Measurements from ENCODE around the gene RNASE11. TPM values are rescaled to one million over a fixed set of nuclear protein-coding genes. Genes with fewer than 3 reads are reported as not detected.
A peak's percentile ranks its signal among the peaks of the same experiment; 100 is the strongest.
"Not testable (repeated sequence)": the region's sequence is repeated elsewhere in the genome, so short reads cannot be mapped to it uniquely, and the experiment has no call there.

Gene RNASE11
- not detected for total RNA-seq
- long read RNA-seq: 0 reads

DNA sequence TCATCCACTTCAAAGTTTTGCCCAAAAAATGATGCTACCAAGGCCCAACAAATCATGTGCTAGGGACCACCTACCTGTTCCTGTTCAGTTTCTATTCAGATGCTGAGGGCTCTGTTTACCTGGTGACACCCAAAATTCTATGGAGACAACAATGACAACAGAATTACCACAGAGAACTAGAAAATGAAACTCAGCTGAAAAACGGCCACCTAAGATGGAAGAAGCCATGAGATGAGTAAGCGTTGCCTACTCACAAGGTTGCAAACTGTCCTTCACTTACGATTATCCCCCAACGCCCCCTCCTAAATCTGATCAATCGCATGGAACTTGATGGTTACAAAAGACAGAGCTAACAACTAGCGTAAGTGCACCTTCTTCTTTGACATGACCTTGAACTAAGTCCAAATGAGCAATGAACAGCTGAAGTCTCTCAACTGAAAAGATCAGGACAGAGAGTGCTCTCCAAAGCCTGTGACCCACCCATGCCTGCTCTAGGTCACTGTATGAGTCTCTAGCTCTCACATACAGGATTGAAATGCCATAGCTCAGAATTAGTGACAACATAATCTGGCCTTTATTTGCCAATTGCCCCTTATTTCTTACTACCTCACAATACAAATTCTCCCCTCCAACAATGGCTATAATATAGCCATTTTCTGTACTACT, at the start of gene RNASE11:
Gene RNASE11 (minus strand): TSS at position 513 of the 666 bp plus-strand sequence.
- intact Hi-C loops (cut with DNase I): no loop called here
- DNase-seq (no peak), ATAC-seq (no peak)

- intact Hi-C loops (cut with DNase I): no loop called here
- DNase-seq: peak; percentile 56
- peak; percentile 42 to 85 for ATAC-seq
Measured at GRCh38 chr14:20632831-20633691, 45.3 kb upstream of the RNASE11 start.

GRCh38 chr14:20632448-20632830, 44.6 kb upstream of the RNASE11 start:
- intact Hi-C loops (cut with DNase I): no loop called here
- no peak for ATAC-seq

GRCh38 chr14:20631880-20632389, 44.1 kb upstream of the RNASE11 start:
- ATAC-seq: peak; percentile 87 to 90
- intact Hi-C loops (cut with DNase I): loop anchor here in 1 of 2 donors (2.0 kb wide), 1 partner anchor 15 kb away; no protein-coding TSS in a partner anchor
- peak; percentile 80 for DNase-seq

More at GRCh38 chr14:20632448-20632830, 44.6 kb upstream of the RNASE11 start:
- no peak for DNase-seq

- intact Hi-C loops (cut with DNase I): loop anchor here in 1 of 2 donors (2.0 kb wide), 1 partner anchor 14 kb away; no protein-coding TSS in a partner anchor
- peak; percentile 63 to 74 for ATAC-seq
- peak; percentile 46 for DNase-seq
Measured at GRCh38 chr14:20631023-20631879, 43.5 kb upstream of the RNASE11 start.

DNA sequence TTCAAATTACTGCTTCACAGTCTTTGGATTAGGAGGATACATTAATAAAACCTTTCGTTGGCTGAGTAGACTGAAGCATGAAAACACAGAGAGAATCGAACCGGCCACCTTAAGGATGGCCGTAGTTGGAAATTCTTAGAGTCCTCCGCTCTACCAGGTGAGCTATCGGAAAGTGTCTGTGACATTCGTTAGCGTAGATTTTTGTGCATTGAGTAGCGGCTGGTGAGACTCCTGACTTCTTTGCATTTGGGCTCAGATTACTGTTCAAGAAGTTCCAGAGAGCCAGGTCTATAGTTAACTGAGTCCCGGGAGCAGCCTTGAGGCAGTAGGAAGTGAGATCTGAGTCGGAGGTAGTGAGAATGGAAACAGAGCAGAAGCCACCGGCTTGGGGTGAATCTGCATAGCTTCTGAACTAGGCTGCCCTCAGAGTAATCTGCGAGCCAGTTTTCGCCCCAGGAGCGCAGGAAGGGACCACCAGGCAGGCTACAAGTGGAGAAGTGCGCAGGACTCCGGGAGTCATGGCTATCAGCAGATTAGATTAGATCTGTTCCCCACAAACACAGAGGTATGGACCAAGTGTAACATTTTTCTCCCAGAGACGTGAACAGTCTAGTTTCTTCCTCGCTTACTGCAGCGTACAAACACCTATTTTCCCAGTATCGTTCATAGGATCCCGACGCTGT, 42.7 kb upstream of the RNASE11 start:
- intact Hi-C loops (cut with DNase I): loop anchor here in 1 of 2 donors (2.0 kb wide), 1 partner anchor 14 kb away; no protein-coding TSS in a partner anchor
- DNase-seq (no peak), ATAC-seq (peak; percentile 6 to 10)

- intact Hi-C loops (cut with DNase I): loop anchor here in 1 of 2 donors (5.0 kb wide), 1 partner anchor 54 kb away; the partner anchor contains the start of gene RNASE4
- no peak for ATAC-seq
Measured at GRCh38 chr14:20628063-20628854, 40.5 kb upstream of the RNASE11 start.

DNA sequence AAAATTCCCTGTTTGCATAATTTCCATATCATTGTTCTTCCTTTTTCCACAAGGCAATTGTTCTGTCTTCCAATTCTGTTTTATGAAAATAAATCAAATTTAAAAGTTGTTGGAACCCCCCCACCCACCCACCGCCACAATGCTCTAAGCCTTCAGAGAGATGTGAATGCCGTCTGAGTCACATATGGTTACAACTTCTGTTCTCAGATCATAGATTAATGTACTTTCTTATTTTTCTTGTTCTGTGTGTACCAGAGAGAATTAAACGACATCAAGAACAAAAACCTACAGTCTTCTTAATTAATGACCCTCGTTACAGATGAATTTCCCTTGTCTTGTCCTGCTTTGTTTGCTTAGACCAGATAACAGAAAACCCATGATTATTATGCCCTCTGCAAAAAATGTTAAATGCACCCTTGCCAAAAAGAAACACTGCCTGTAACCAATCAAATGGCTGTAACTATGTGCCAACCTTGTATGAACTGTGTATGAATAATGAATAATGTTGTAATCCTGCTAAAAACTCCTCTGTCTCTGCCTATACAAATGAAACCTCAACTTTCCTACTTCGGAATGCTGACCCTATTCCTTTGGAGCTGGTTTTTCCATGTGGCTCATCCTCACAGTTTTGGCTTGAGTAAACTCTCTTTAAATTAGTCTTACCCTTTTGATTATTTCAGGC, 39.7 kb upstream of the RNASE11 start:
- no peak for ATAC-seq
- intact Hi-C loops (cut with DNase I): loop anchor here in 1 of 2 donors (5.0 kb wide), 1 partner anchor 55 kb away; the partner anchor contains the start of gene RNASE4
- no peak for DNase-seq

More at GRCh38 chr14:20628063-20628854, 40.5 kb upstream of the RNASE11 start:
- no peak for DNase-seq

DNA sequence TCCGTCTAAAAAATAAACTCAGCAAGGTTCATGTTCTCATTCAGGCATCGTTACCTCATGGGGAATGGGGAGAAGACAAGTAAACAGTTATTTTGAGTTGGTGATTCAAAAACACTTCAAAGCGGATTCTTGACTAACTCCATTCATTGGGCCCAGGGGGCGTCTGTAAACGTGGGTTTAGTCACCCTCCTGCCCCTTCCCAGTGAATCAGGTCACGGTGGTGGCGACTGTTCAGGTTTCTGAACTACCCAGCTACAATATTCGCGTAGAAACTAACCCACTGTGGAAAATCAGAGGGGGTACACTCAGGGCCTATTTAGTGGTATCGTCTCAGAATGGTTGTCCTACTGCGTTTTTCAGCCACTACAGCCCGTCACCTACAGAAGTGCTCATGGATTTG, 38.5 kb upstream of the RNASE11 start:
- ATAC-seq: no peak
- intact Hi-C loops (cut with DNase I): loop anchor here in 1 of 2 donors (5.0 kb wide), 1 partner anchor 56 kb away; the partner anchor contains the start of gene RNASE4

DNA sequence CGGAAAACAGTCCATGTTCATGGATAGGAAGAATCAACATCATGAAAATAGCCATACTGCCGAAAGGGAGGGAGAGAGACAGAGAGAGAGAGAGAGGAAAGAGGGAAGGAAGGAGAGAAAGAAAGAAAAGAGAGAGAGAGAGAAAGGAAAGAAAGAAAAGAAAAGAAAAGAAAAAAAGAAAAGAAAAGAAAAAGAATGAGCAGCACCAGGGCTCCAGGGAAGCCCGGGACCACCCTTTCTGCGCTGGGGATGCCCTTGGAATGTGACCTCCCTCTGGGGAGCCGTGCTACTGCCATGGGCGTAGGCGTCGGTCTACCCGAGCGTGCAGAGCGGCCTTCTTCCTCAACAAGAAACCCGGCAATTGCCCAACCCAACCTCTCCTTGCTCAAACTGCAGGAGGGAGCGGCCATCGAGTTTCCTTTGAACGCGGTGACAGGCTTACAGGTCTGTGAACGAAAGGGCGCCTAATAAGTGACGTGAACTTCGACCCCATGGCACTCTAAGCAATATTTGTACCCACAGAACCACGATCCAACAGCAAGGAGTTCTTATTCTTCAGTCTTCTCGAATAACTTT, 36.8 kb upstream of the RNASE11 start:
- intact Hi-C loops (cut with DNase I): loop anchor here in 1 of 2 donors (5.0 kb wide), 1 partner anchor 58 kb away; the partner anchor contains the start of gene RNASE4
- ATAC-seq (peak; percentile 66 to 68), DNase-seq (peak; percentile 68)

More for the DNA sequence above, 38.5 kb upstream of the RNASE11 start:
- DNase-seq: no peak

DNA sequence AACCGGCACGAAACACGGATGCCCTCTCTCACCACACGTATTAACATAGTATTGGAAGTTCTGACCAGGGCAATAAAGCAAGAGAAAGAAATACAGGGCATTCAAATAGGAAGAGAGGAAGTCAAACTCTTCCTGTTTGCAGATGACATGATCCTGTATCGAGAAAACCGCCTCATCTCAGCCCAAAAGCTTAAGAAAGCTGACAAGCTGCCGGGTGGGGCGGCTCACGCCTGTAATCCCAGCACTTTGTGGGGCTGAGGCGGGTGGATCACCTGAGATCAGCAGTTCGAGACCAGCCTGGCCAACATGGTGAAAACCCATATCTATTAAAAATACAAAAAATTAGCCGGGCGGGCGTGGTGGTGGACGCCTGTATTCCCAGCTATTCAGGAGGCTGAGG, 36.0 kb upstream of the RNASE11 start:
- intact Hi-C loops (cut with DNase I): no loop called here
- ATAC-seq: no peak
- no peak for DNase-seq

DNA sequence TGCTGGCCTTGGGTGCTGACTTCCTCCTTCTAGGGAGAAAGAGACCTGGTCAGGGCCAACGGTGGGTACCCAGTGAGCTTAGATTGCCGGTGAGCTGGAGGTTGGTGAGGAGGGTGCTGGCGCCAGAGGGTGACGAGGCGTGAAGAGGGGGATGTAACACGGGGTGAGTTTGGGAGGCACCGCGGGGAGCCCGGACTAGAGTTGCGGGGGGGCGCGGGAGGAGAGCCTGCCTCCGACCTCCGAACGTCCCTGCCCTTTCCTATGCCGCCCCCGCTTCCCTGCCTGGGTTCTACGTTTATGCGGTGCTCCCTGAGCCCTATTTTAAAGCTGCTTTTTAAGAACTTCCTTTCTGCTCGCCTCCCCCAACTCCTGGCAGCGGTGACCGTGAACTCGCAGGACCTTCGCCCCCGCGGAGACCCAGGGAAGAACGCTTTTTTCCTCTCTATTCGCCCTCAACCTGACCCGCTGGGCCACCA, 35.1 kb upstream of the RNASE11 start:
- no peak for ATAC-seq
- intact Hi-C loops (cut with DNase I): no loop called here
- DNase-seq: no peak

DNA sequence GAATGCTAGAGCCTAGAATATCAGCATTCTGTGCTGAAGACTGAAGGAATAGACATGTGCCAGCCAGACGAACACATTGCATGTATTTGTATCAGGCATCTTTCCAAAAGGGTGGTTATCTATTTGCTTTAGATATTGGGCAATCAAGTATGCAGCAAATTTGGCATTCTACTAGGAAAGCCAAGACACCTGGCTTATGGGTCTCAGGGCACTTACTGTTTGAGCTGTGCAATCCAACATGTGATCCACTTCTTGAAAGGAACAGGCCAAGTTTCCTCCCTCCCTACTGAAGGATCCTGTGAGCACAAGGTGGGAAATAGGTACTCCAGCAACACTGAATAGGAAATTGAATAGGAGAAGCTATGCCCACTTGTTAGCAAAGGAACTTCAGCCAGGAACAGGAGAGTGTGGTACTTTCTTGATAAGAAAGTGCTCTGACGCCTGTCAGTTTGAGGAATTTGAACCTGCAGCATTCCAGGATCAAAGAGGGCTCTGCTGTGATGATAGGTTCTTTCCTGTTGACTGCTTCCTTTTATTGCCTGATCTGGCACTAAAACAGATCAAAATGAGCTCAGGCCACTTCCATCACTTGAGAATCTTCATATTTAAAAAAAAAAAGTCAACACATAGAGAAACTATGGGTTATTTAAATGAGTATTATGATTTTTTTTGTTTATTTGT, 33.1 kb upstream of the RNASE11 start:
- intact Hi-C loops (cut with DNase I): no loop called here
- DNase-seq (no peak), ATAC-seq (no peak)

- DNase-seq; ATAC-seq; intact Hi-C loops (cut with DNase I): not testable (repeated sequence)
Measured at GRCh38 chr14:20619688-20620087, 31.9 kb upstream of the RNASE11 start.

DNA sequence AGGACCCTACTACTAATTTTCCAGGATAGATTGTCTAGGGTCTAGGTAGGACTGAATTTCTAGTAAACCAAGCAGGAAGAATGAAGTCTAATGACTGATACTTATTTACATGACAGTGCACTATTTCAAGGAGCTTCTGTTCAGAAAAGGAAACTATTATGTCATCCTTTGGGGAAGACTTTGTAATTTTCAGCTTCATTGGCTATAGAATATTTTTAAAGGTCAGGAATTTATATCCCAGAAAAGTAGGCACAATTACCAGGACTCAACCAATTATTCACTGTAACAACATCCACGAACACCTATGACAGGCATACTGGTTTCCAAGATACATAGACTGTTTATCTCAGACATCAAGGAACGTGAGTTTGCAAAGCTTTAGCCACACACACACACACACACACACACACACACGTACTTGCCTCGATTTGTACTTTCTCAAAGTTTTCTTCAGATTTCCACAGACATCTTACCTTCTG, 30.5 kb upstream of the RNASE11 start:
- intact Hi-C loops (cut with DNase I): no loop called here
- ATAC-seq (no peak), DNase-seq (no peak)

All from left cardiac atrium (tissue), 4 donors.